Common myeloid progenitor, CD34-positive (primary cell): ENCODE data around the gene RAI1.

Source experiments
- CTCF ChIA-PET: fragments of 350-600 bp; sonication (Branson Sonifier 250); formaldehyde crosslinking; loops from one replicate; lab custom pipeline; 2021; ENCODE audit warnings: antibody characterized with exemption; lab: Charles Lee
- POLR2A ChIA-PET: fragments of 350-600 bp; sonication (Branson Sonifier 250); formaldehyde crosslinking; loops from one replicate; lab custom pipeline; 2021; ENCODE audit warnings: antibody characterized with exemption; lab: Charles Lee
- DNase-seq, 3 donors: peaks; one replicate each; pipeline versions ENCODE4 v3.0.0 to v3.0.0-alpha.2; 2013
- H3K27ac ChIP-seq, 2 experiments: 1 replicate in 1 of 2; 2 replicates in 1 of 2; pipeline ENCODE4 v1.7.0; 2013; ENCODE audit warnings: inconsistent platforms in 2 of 2, low read length in 2 of 2, mild to moderate bottlenecking in 2 of 2, low read depth in 1 of 2, moderate library complexity in 1 of 2; ENCODE audit not compliant: severe bottlenecking in 2 of 2, insufficient read depth in 1 of 2, poor library complexity in 1 of 2
- H3K27me3 ChIP-seq, 5 experiments: replicated peaks in 2 of 5; 1 replicate in 3 of 5; 2 replicates in 2 of 5; pipeline versions ENCODE4 v1.6.1 to v1.7.0; 2013; ENCODE audit warnings: low read length in 4 of 5, mild to moderate bottlenecking in 2 of 5, moderate library complexity in 2 of 5, inconsistent platforms in 1 of 5; ENCODE audit not compliant: insufficient read depth in 5 of 5, control insufficient read depth in 4 of 5
- H3K36me3 ChIP-seq, 4 experiments: 1 replicate in 2 of 4; 2 replicates in 2 of 4; pipeline versions ENCODE4 v1.6.1 to v1.7.0; 2013; ENCODE audit warnings: low read length in 3 of 4, control low read depth in 1 of 4, mild to moderate bottlenecking in 1 of 4; ENCODE audit not compliant: control insufficient read depth in 4 of 4, insufficient read depth in 4 of 4
- H3K4me1 ChIP-seq, 4 experiments: 1 replicate in 3 of 4; 2 replicates in 1 of 4; pipeline versions ENCODE4 v1.6.1 to v1.7.1; 2013; ENCODE audit warnings: low read length in 3 of 4, mild to moderate bottlenecking in 3 of 4, control low read depth in 1 of 4, inconsistent platforms in 1 of 4, moderate library complexity in 1 of 4; ENCODE audit not compliant: control insufficient read depth in 4 of 4, insufficient read depth in 4 of 4; ENCODE audit errors: control extremely low read depth in 1 of 4
- H3K4me3 ChIP-seq, 7 experiments: 1 replicate in 4 of 7; 2 replicates in 3 of 7; pipeline versions ENCODE4 v1.5.1 to v1.7.0; 2013; ENCODE audit warnings: mild to moderate bottlenecking in 7 of 7, low read length in 6 of 7, moderate library complexity in 6 of 7, inconsistent platforms in 2 of 7, low read depth in 2 of 7, control low read depth in 1 of 7; ENCODE audit not compliant: insufficient read depth in 4 of 7, control insufficient read depth in 1 of 7; ENCODE audit errors: extremely low read depth in 1 of 7
- H3K9me3 ChIP-seq, 5 experiments: 1 replicate in 4 of 5; 2 replicates in 1 of 5; pipeline versions ENCODE4 v1.6.1 to v1.7.1; 2013; ENCODE audit warnings: low read length in 4 of 5, mild to moderate bottlenecking in 2 of 5, inconsistent platforms in 1 of 5, low read depth in 1 of 5, moderate library complexity in 1 of 5; ENCODE audit not compliant: control insufficient read depth in 4 of 5, insufficient read depth in 2 of 5; ENCODE audit errors: control extremely low read depth in 1 of 5
- WGBS: methylation state at CpG from one replicate; pipeline ENCODE4 v1.1.5; 2013; ENCODE audit not compliant: insufficient coverage; 5-methylcytosine and 5-hydroxymethylcytosine counted together

RAI1 gene

GRCh38 chr17:17826942-17827785 is 145.9 kb downstream of the RAI1 start:
- Histone ChIP-seq H3K36me3 (peaks cover 0 to 35% (median 9%) of the 10 kb centered on the region in 4 experiments), H3K4me3 (no peak overlapping the region), H3K4me1 (peaks cover 6 to 61% (median 49%) of the 10 kb centered on the region in 4 experiments), H3K9me3 (no peaks in the 10 kb centered on the region), H3K27me3 (no peaks in the 10 kb centered on the region), H3K27ac (no peak overlapping the region)
- POLR2A ChIA-PET, result interaction anchor here (1.1 to 2.0 kb wide), 4 partner anchors 9 to 13 kb away, joined by 3 to 11 read pairs (median 4); partner anchors contain the start of gene SREBF1
- no peak for DNase-seq
- 96% methylated on average over 16 of the region's 16 CpGs for WGBS
- CTCF ChIA-PET, result interaction anchor here (1.0 to 4.7 kb wide), 5 partner anchors 9 to 148 kb away, joined by 3 to 12 read pairs (median 6); partner anchors contain the start of gene SREBF1

- no peaks in the 10 kb centered on the region for H3K27me3 ChIP-seq
- H3K4me3 ChIP-seq, result no peak overlapping the region
- 98% methylated on average over 12 of the region's 13 CpGs for WGBS
- peaks cover 0 to 39% (median 9%) of the 10 kb centered on the region in 4 experiments for H3K36me3 ChIP-seq
- ChIA-PET POLR2A (interaction anchor here (1.3 to 2.0 kb wide), 3 partner anchors 8 to 12 kb away, joined by 3 to 11 read pairs (median 6); partner anchors contain the start of gene SREBF1), CTCF (interaction anchor here (1.0 to 4.7 kb wide), 6 partner anchors 8 to 34 kb away, joined by 3 to 12 read pairs (median 4); partner anchors contain the start of gene SREBF1)
- H3K9me3 ChIP-seq, result no peaks in the 10 kb centered on the region
- no peak for DNase-seq
- H3K27ac ChIP-seq, result no peak overlapping the region
- peaks cover 3 to 52% (median 41%) of the 10 kb centered on the region in 4 experiments for H3K4me1 ChIP-seq
Observed at GRCh38 chr17:17827826-17828621, 146.8 kb downstream of the RAI1 start.

GRCh38 chr17:17830269-17830567 is 149.0 kb downstream of the RAI1 start:
- POLR2A ChIA-PET, result no interaction called here
- WGBS, result 100% methylated on average over 1 of the region's 2 CpGs

GRCh38 chr17:17830740-17831207 is 149.5 kb downstream of the RAI1 start:
- Histone ChIP-seq H3K36me3 (peaks cover 0 to 48% (median 9%) of the 10 kb centered on the region in 4 experiments), H3K4me3 (no peak overlapping the region), H3K4me1 (peaks cover 10 to 53% (median 40%) of the 10 kb centered on the region in 4 experiments), H3K27ac (no peak overlapping the region), H3K27me3 (no peaks in the 10 kb centered on the region), H3K9me3 (no peaks in the 10 kb centered on the region)
- ChIA-PET POLR2A (no interaction called here), CTCF (interaction anchor here (1.0 to 2.1 kb wide), 6 partner anchors 9 to 88 kb away, joined by 3 to 10 read pairs (median 4); no protein-coding TSS in a partner anchor)
- no peak for DNase-seq
- 96% methylated on average over 5 of the region's 6 CpGs for WGBS

More at GRCh38 chr17:17830269-17830567, 149.0 kb downstream of the RAI1 start:
- Histone ChIP-seq H3K27ac (no peak overlapping the region), H3K4me3 (no peak overlapping the region), H3K9me3 (no peaks in the 10 kb centered on the region), H3K27me3 (no peaks in the 10 kb centered on the region), H3K36me3 (peaks cover 0 to 43% (median 9%) of the 10 kb centered on the region in 4 experiments), H3K4me1 (peaks cover 10 to 53% (median 40%) of the 10 kb centered on the region in 4 experiments)
- DNase-seq, result no peak
- CTCF ChIA-PET, result interaction anchor here (1.0 to 4.7 kb wide), 7 partner anchors 8 to 89 kb away, joined by 3 to 12 read pairs (median 4); no protein-coding TSS in a partner anchor

GRCh38 chr17:17831208-17832031 is 150.2 kb downstream of the RAI1 start:
- 98% methylated on average over 8 of the region's 12 CpGs for WGBS
- Histone ChIP-seq H3K27me3 (no peaks in the 10 kb centered on the region), H3K9me3 (no peaks in the 10 kb centered on the region), H3K4me1 (peaks cover 10 to 49% (median 38%) of the 10 kb centered on the region in 4 experiments), H3K4me3 (no peak overlapping the region), H3K27ac (no peak overlapping the region), H3K36me3 (peaks cover 0 to 48% (median 9%) of the 10 kb centered on the region in 4 experiments)
- DNase-seq, result no peak
- ChIA-PET POLR2A (no interaction called here), CTCF (interaction anchor here (1.0 to 2.1 kb wide), 6 partner anchors 9 to 88 kb away, joined by 3 to 10 read pairs (median 4); no protein-coding TSS in a partner anchor)

- WGBS, result 95% methylated on average over 2 of the region's 2 CpGs
- DNase-seq, result no peak
- H3K4me3 ChIP-seq, result no peak overlapping the region
- H3K27ac ChIP-seq, result no peak overlapping the region
- peaks cover 0 to 47% (median 9%) of the 10 kb centered on the region in 4 experiments for H3K36me3 ChIP-seq
- H3K4me1 ChIP-seq, result peaks cover 10 to 45% (median 37%) of the 10 kb centered on the region in 4 experiments
- CTCF ChIA-PET, result interaction anchor here (1.2 to 2.1 kb wide), 2 partner anchors 20 to 28 kb away, joined by 3 to 10 read pairs; no protein-coding TSS in a partner anchor
- no peaks in the 10 kb centered on the region for H3K9me3 ChIP-seq
- H3K27me3 ChIP-seq, result no peaks in the 10 kb centered on the region
- POLR2A ChIA-PET, result no interaction called here
Observed at GRCh38 chr17:17832032-17832363, 150.7 kb downstream of the RAI1 start.
